Measurements from ENCODE around the gene MAL.

Gene MAL

GRCh38 chr2:95055262-95055661 is 29.8 kb downstream of the MAL start:
- no peak overlapping the region for H3K4me3 ChIP-seq (ENCODE audit: low read length)
- no peak for TF ChIP-seq CTCF (conservative IDR thresholded peaks at IDR 0.05; ENCODE audit: low read length)
- DNase-seq (ENCODE audit: low read depth) = no peak

GRCh38 chr2:95056044-95056443 is 30.5 kb downstream of the MAL start:
- H3K4me3 ChIP-seq (ENCODE audit: low read length) = no peak overlapping the region
- TF ChIP-seq CTCF (conservative IDR thresholded peaks at IDR 0.05; ENCODE audit: low read length) = no peak
- no peak for DNase-seq (ENCODE audit: low read depth)

GRCh38 chr2:95056461-95057459 is 31.3 kb downstream of the MAL start:
- no peak overlapping the region for H3K4me3 ChIP-seq (ENCODE audit: low read length)
- DNase-seq (ENCODE audit: low read depth) = no peak

GRCh38 chr2:95057535-95058370 is 32.2 kb downstream of the MAL start:
- no peak for DNase-seq (ENCODE audit: low read depth)
- TF ChIP-seq CTCF (conservative IDR thresholded peaks at IDR 0.05; ENCODE audit: low read length) = no peak

More at GRCh38 chr2:95056461-95057459, 31.3 kb downstream of the MAL start:
- no peak for TF ChIP-seq CTCF (conservative IDR thresholded peaks at IDR 0.05; ENCODE audit: low read length)

GRCh38 chr2:95058466-95058988 is 33.0 kb downstream of the MAL start:
- H3K4me3 ChIP-seq (ENCODE audit: low read length) = no peak overlapping the region
- TF ChIP-seq CTCF (conservative IDR thresholded peaks at IDR 0.05; ENCODE audit: low read length) = no peak
- DNase-seq (ENCODE audit: low read depth) = no peak

More at GRCh38 chr2:95057535-95058370, 32.2 kb downstream of the MAL start:
- H3K4me3 ChIP-seq (ENCODE audit: low read length) = no peak overlapping the region

GRCh38 chr2:95058989-95059641 is 33.6 kb downstream of the MAL start:
- no peak for TF ChIP-seq CTCF (conservative IDR thresholded peaks at IDR 0.05; ENCODE audit: low read length)
- no peak overlapping the region for H3K4me3 ChIP-seq (ENCODE audit: low read length)
- DNase-seq (ENCODE audit: low read depth) = no peak
